GM19324 (cell line): ENCODE results near the gene ANO10.

Experiments used
- ATAC-seq: cut with Tn5 transposase; IDR thresholded peaks from one replicate; pipeline ENCODE4 v1.9.1; 2021; ENCODE audit warnings: mild to moderate bottlenecking, moderate library complexity; ENCODE audit not compliant: unreplicated experiment, low FRiP score

ANO10 gene

GRCh38 chr3:43432462-43432861, 189.3 kb downstream of the ANO10 start:
- no peak for ATAC-seq

GRCh38 chr3:43426388-43426787, 195.4 kb downstream of the ANO10 start:
- no peak for ATAC-seq

GRCh38 chr3:43425829-43426228, 196.0 kb downstream of the ANO10 start:
- ATAC-seq: no peak

GRCh38 chr3:43423639-43424038, 198.2 kb downstream of the ANO10 start:
- ATAC-seq: no peak

GRCh38 chr3:43423142-43423541, 198.7 kb downstream of the ANO10 start:
- no peak for ATAC-seq

GRCh38 chr3:43418601-43419272, 203.1 kb downstream of the ANO10 start:
- ATAC-seq: no peak

GRCh38 chr3:43417133-43417532, 204.7 kb downstream of the ANO10 start:
- ATAC-seq: no peak

- no peak for ATAC-seq
Measured at GRCh38 chr3:43415088-43415487, 206.7 kb downstream of the ANO10 start.

- no peak for ATAC-seq
Measured at GRCh38 chr3:43413676-43414368, 208.0 kb downstream of the ANO10 start.

GRCh38 chr3:43411429-43411828, 210.4 kb downstream of the ANO10 start:
- no peak for ATAC-seq

GRCh38 chr3:43410592-43410991, 211.2 kb downstream of the ANO10 start:
- ATAC-seq: no peak

- no peak for ATAC-seq
Measured at GRCh38 chr3:43409506-43409905, 212.3 kb downstream of the ANO10 start.

GRCh38 chr3:43406643-43407023, 215.2 kb downstream of the ANO10 start:
- ATAC-seq: no peak

GRCh38 chr3:43405888-43406642, 215.7 kb downstream of the ANO10 start:
- no peak for ATAC-seq

- ATAC-seq: no peak
Measured at GRCh38 chr3:43400781-43401730, 220.8 kb downstream of the ANO10 start.

GRCh38 chr3:43400167-43400566, 221.6 kb downstream of the ANO10 start:
- ATAC-seq: no peak

GRCh38 chr3:43399034-43399433, 222.8 kb downstream of the ANO10 start:
- ATAC-seq: no peak

GRCh38 chr3:43394041-43394554, 227.7 kb downstream of the ANO10 start:
- no peak for ATAC-seq

GRCh38 chr3:43391621-43392020, 230.2 kb downstream of the ANO10 start:
- ATAC-seq: no peak

- no peak for ATAC-seq
Measured at GRCh38 chr3:43390255-43390588, 231.6 kb downstream of the ANO10 start.
